ENCODE results near the gene CBFB.

The CBFB gene

GRCh38 chr16:67082100-67082499, 53.2 kb downstream of the CBFB start:
- Histone ChIP-seq H3K4me3 (no peak overlapping the region), H3K36me3 (replicated peaks) (peaks cover 3% of the 10 kb centered on the region), H3K27me3 (ENCODE audit: low read depth) (no peaks in the 10 kb centered on the region), H3K9me3 (no peaks in the 10 kb centered on the region), H3K4me1 (no peaks in the 10 kb centered on the region; the same call in 1 of the 2 replicates)
- in situ Hi-C loops (cut with MboI; ENCODE audit: low sequenced_read_pairs), result no loop called here
- DNase-seq (ENCODE audit: low spot score in 2 of 2), result no peak

- Histone ChIP-seq H3K4me3 (no peak overlapping the region), H3K27me3 (ENCODE audit: low read depth) (no peaks in the 10 kb centered on the region), H3K36me3 (replicated peaks) (peaks cover 3% of the 10 kb centered on the region), H3K9me3 (no peaks in the 10 kb centered on the region), H3K4me1 (no peaks in the 10 kb centered on the region; the same call in 1 of the 2 replicates)
- in situ Hi-C loops (cut with MboI; ENCODE audit: low sequenced_read_pairs), result no loop called here
- DNase-seq (ENCODE audit: low spot score in 2 of 2), result no peak
These were observed 53.9 kb downstream of the CBFB start for GRCh38 chr16:67082891-67083290.

- in situ Hi-C loops (cut with MboI; ENCODE audit: low sequenced_read_pairs), result no loop called here
- no peak for DNase-seq (ENCODE audit: low spot score in 2 of 2)
- H3K4me1 ChIP-seq, result no peaks in the 10 kb centered on the region
These were observed 55.5 kb downstream of the CBFB start for GRCh38 chr16:67084345-67085028.

GRCh38 chr16:67086822-67087221, 57.9 kb downstream of the CBFB start:
- Histone ChIP-seq H3K36me3 (replicated peaks) (peaks cover 3% of the 10 kb centered on the region), H3K9me3 (no peaks in the 10 kb centered on the region), H3K4me1 (no peaks in the 10 kb centered on the region), H3K4me3 (no peak overlapping the region), H3K27me3 (ENCODE audit: low read depth) (no peaks in the 10 kb centered on the region)
- no peak for DNase-seq (ENCODE audit: low spot score in 2 of 2)
- in situ Hi-C loops (cut with MboI; ENCODE audit: low sequenced_read_pairs), result no loop called here

More at GRCh38 chr16:67084345-67085028, 55.5 kb downstream of the CBFB start:
- Histone ChIP-seq H3K4me3 (no peak overlapping the region), H3K36me3 (replicated peaks) (peaks cover 3% of the 10 kb centered on the region), H3K27me3 (ENCODE audit: low read depth) (no peaks in the 10 kb centered on the region), H3K9me3 (no peaks in the 10 kb centered on the region)

- Histone ChIP-seq H3K9me3 (no peaks in the 10 kb centered on the region), H3K36me3 (replicated peaks) (peaks cover 3% of the 10 kb centered on the region), H3K4me1 (no peaks in the 10 kb centered on the region), H3K27me3 (ENCODE audit: low read depth) (no peaks in the 10 kb centered on the region), H3K4me3 (no peak overlapping the region)
- no peak for DNase-seq (ENCODE audit: low spot score in 2 of 2)
- in situ Hi-C loops (cut with MboI; ENCODE audit: low sequenced_read_pairs), result no loop called here
These were observed 58.3 kb downstream of the CBFB start for GRCh38 chr16:67087291-67087690.

GRCh38 chr16:67087803-67088202, 58.9 kb downstream of the CBFB start:
- H3K36me3 ChIP-seq (replicated peaks), result peaks cover 3% of the 10 kb centered on the region
- H3K9me3 ChIP-seq, result no peaks in the 10 kb centered on the region
- no peaks in the 10 kb centered on the region for H3K27me3 ChIP-seq (ENCODE audit: low read depth)
- no peak for DNase-seq (ENCODE audit: low spot score in 2 of 2)
- H3K4me1 ChIP-seq, result no peaks in the 10 kb centered on the region
- H3K4me3 ChIP-seq, result no peak overlapping the region
- in situ Hi-C loops (cut with MboI; ENCODE audit: low sequenced_read_pairs), result no loop called here

- no peaks in the 10 kb centered on the region for H3K9me3 ChIP-seq
- H3K4me1 ChIP-seq, result no peaks in the 10 kb centered on the region
- H3K36me3 ChIP-seq (replicated peaks), result peaks cover 3% of the 10 kb centered on the region
- no peak for DNase-seq (ENCODE audit: low spot score in 2 of 2)
- H3K27me3 ChIP-seq (ENCODE audit: low read depth), result no peaks in the 10 kb centered on the region
- H3K4me3 ChIP-seq, result no peak overlapping the region
- in situ Hi-C loops (cut with MboI; ENCODE audit: low sequenced_read_pairs), result no loop called here
These were observed 59.6 kb downstream of the CBFB start for GRCh38 chr16:67088551-67088950.

GRCh38 chr16:67089101-67089500, 60.2 kb downstream of the CBFB start:
- Histone ChIP-seq H3K9me3 (no peaks in the 10 kb centered on the region), H3K27me3 (ENCODE audit: low read depth) (no peaks in the 10 kb centered on the region), H3K4me3 (no peak overlapping the region), H3K4me1 (no peaks in the 10 kb centered on the region), H3K36me3 (replicated peaks) (peaks cover 3% of the 10 kb centered on the region)
- in situ Hi-C loops (cut with MboI; ENCODE audit: low sequenced_read_pairs), result no loop called here
- no peak for DNase-seq (ENCODE audit: low spot score in 2 of 2)

GRCh38 chr16:67091906-67092566, 63.1 kb downstream of the CBFB start:
- DNase-seq (ENCODE audit: low spot score in 2 of 2), result no peak
- H3K36me3 ChIP-seq (replicated peaks), result peaks cover 4% of the 10 kb centered on the region
- H3K4me3 ChIP-seq, result no peak overlapping the region
- no peaks in the 10 kb centered on the region for H3K9me3 ChIP-seq
- no peaks in the 10 kb centered on the region for H3K27me3 ChIP-seq (ENCODE audit: low read depth)
- peaks cover 5% of the 10 kb centered on the region; the same call in 1 of the 2 replicates for H3K4me1 ChIP-seq
- in situ Hi-C loops (cut with MboI; ENCODE audit: low sequenced_read_pairs), result no loop called here

- DNase-seq (ENCODE audit: low spot score in 2 of 2), result no peak
- in situ Hi-C loops (cut with MboI; ENCODE audit: low sequenced_read_pairs), result no loop called here
- Histone ChIP-seq H3K4me1 (peaks cover 5% of the 10 kb centered on the region; the same call in 1 of the 2 replicates), H3K27me3 (ENCODE audit: low read depth) (no peaks in the 10 kb centered on the region), H3K9me3 (no peaks in the 10 kb centered on the region), H3K36me3 (replicated peaks) (peaks cover 4% of the 10 kb centered on the region; the same call in 1 of the 2 replicates), H3K4me3 (no peak overlapping the region)
These were observed 64.3 kb downstream of the CBFB start for GRCh38 chr16:67093098-67093726.

GRCh38 chr16:67098599-67098998, 69.7 kb downstream of the CBFB start:
- H3K27me3 ChIP-seq (ENCODE audit: low read depth), result no peaks in the 10 kb centered on the region
- no peak for DNase-seq (ENCODE audit: low spot score in 2 of 2)
- H3K4me1 ChIP-seq, result peaks cover 5% of the 10 kb centered on the region; the same call in 1 of the 2 replicates
- H3K9me3 ChIP-seq, result no peaks in the 10 kb centered on the region
- H3K36me3 ChIP-seq (replicated peaks), result peaks cover 13% of the 10 kb centered on the region
- H3K4me3 ChIP-seq, result no peak overlapping the region
- in situ Hi-C loops (cut with MboI; ENCODE audit: low sequenced_read_pairs), result no loop called here

GRCh38 chr16:67100569-67101310, 71.8 kb downstream of the CBFB start:
- no peaks in the 10 kb centered on the region for H3K9me3 ChIP-seq
- peaks cover 8% of the 10 kb centered on the region for H3K36me3 ChIP-seq (replicated peaks)
- in situ Hi-C loops (cut with MboI; ENCODE audit: low sequenced_read_pairs), result no loop called here
- no peaks in the 10 kb centered on the region for H3K27me3 ChIP-seq (ENCODE audit: low read depth)
- H3K4me1 ChIP-seq, result no peaks in the 10 kb centered on the region
- no peak for DNase-seq (ENCODE audit: low spot score in 2 of 2)
- no peak overlapping the region for H3K4me3 ChIP-seq

- in situ Hi-C loops (cut with MboI; ENCODE audit: low sequenced_read_pairs), result no loop called here
- Histone ChIP-seq H3K9me3 (no peaks in the 10 kb centered on the region), H3K36me3 (replicated peaks) (peaks cover 8% of the 10 kb centered on the region), H3K4me3 (no peak overlapping the region), H3K27me3 (ENCODE audit: low read depth) (no peaks in the 10 kb centered on the region), H3K4me1 (no peaks in the 10 kb centered on the region)
- DNase-seq (ENCODE audit: low spot score in 2 of 2), result no peak
These were observed 72.5 kb downstream of the CBFB start for GRCh38 chr16:67101311-67102082.

Data from HAP-1 (cell line).